Measurements from ENCODE around the gene GALC. TPM values are rescaled to one million over a fixed set of nuclear protein-coding genes. Genes with fewer than 3 reads are reported as not detected.
A peak's percentile ranks its signal among the peaks of the same experiment; 100 is the strongest.

Gene GALC
- total RNA-seq, 2 donors from 2014 or later: 14.9 to 17.7 TPM

- no peak for DNase-seq (ENCODE audit: low spot score in 2 of 2)
- Mint-ChIP-seq H3K36me3 (peaks cover 33 to 63% of the 10 kb centered on the region in 2 donors), H3K27ac (no peak overlapping the region), H3K9me3 (peaks cover 0 to 6% of the 10 kb centered on the region in 2 donors)
- peak in 1 of 2 donors; percentile 45 for ATAC-seq
Measured at GRCh38 chr14:88013750-88014349, 20.9 kb upstream of the GALC start.

- peaks cover 30 to 62% of the 10 kb centered on the region in 2 donors for H3K36me3 Mint-ChIP-seq
- ATAC-seq (no peak), DNase-seq (ENCODE audit: low spot score in 2 of 2) (no peak)
- peaks cover 0 to 6% of the 10 kb centered on the region in 2 donors for H3K9me3 Mint-ChIP-seq
- H3K27ac Mint-ChIP-seq: no peak overlapping the region
Measured at GRCh38 chr14:88012495-88012894, 19.5 kb upstream of the GALC start.

- H3K27ac Mint-ChIP-seq: no peak overlapping the region
- ATAC-seq (no peak), DNase-seq (ENCODE audit: low spot score in 2 of 2) (no peak)
- H3K9me3 Mint-ChIP-seq: no peaks in the 10 kb centered on the region
- peaks cover 21 to 51% of the 10 kb centered on the region in 2 donors for H3K36me3 Mint-ChIP-seq
Measured at GRCh38 chr14:88010331-88010730, 17.3 kb upstream of the GALC start.

GRCh38 chr14:88009486-88009885 is 16.5 kb upstream of the GALC start:
- peaks cover 27 to 51% of the 10 kb centered on the region in 2 donors for H3K36me3 Mint-ChIP-seq
- no peaks in the 10 kb centered on the region for H3K9me3 Mint-ChIP-seq
- ATAC-seq: no peak
- peak overlapping the region in 1 of 2 donors; percentile 55 for H3K27ac Mint-ChIP-seq
- DNase-seq (ENCODE audit: low spot score in 2 of 2): no peak

GRCh38 chr14:88008039-88008742 is 15.2 kb upstream of the GALC start:
- H3K27ac Mint-ChIP-seq: peak overlapping the region; percentile 11 to 94
- DNase-seq (ENCODE audit: low spot score in 2 of 2): no peak
- no peaks in the 10 kb centered on the region for H3K9me3 Mint-ChIP-seq
- H3K36me3 Mint-ChIP-seq: peaks cover 23 to 45% of the 10 kb centered on the region in 2 donors
- ATAC-seq: no peak

DNA sequence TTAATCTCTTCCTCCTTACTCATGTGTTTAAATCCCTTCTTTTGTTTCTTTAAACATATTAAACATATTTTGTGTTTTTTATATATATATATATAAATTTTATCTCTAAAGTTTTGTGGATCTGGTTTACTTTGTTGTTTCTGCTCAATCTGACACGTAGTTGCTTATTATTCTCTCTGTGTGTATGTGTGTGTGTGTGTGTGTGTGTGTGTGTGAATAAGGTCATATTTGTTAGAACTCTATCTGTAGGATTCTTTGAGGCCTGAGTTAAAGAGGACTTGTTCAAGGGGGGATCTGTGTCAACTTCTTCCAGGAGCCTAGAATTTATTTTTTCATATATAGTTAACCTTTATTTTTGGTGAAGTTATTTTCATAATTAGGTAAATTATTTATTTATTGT is 14.6 kb upstream of the GALC start:
- no peak for ATAC-seq
- H3K36me3 Mint-ChIP-seq: peaks cover 23 to 48% of the 10 kb centered on the region in 2 donors
- H3K9me3 Mint-ChIP-seq: no peaks in the 10 kb centered on the region
- peak overlapping the region in 1 of 2 donors; percentile 94 for H3K27ac Mint-ChIP-seq
- no peak for DNase-seq (ENCODE audit: low spot score in 2 of 2)

DNA sequence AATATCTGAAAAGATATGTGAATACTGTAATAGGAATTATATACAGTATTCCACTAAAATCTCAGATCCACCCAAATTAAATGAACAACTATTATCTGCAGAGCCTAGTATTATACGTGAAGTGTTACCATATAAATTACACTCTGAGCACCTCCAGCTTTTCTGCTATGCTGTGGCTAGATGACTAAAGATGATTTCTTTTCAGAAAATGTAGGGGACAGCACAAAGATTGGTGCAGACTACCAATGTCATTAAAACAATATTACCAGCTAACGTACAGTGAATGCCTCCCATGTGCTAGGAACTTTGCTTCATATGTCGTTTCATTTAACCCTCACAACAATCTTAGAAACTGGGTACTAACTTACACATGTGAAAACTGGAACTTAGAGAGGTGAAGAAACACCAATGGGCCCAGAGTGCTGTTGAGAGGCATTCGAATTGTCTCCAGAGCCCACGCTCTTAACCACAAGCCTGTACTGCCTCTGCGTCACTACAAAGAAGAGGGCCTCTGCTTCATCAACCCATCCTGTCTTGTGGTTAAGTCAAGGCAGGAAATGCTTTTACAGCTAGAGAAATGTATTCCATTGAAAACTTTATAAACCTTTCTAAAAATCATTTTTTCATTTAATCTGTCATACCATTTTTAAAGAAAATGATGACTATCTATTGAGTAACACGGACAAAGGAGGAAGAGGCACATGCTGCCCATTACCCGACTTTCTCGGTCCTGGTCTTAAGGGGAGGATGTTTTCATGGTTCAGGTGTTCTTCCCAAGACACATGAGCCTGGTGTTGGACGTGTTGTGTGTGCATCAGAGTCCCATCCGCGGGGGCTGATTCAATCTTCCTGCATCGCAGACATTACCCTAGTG is 13.2 kb upstream of the GALC start:
- Mint-ChIP-seq H3K9me3 (no peaks in the 10 kb centered on the region), H3K36me3 (peaks cover 22 to 50% of the 10 kb centered on the region in 2 donors), H3K27ac (peak overlapping the region; percentile 89 to 94)
- DNase-seq (ENCODE audit: low spot score in 2 of 2) (peak; percentile 57 to 73), ATAC-seq (peak; percentile 97)

- peaks cover 14 to 39% of the 10 kb centered on the region in 2 donors for H3K36me3 Mint-ChIP-seq
- H3K27ac Mint-ChIP-seq: peak within 1 kb of the TSS; percentile 89 to 94
Measured at GRCh38 chr14:88005050-88005481, 12.1 kb upstream of the GALC start, which contains the start of gene GPR65. Gene GPR65, plus strand, starts transcription at chr14:88005135. Its CDS starts 5,713 bp downstream, at chr14:88010848.

DNA sequence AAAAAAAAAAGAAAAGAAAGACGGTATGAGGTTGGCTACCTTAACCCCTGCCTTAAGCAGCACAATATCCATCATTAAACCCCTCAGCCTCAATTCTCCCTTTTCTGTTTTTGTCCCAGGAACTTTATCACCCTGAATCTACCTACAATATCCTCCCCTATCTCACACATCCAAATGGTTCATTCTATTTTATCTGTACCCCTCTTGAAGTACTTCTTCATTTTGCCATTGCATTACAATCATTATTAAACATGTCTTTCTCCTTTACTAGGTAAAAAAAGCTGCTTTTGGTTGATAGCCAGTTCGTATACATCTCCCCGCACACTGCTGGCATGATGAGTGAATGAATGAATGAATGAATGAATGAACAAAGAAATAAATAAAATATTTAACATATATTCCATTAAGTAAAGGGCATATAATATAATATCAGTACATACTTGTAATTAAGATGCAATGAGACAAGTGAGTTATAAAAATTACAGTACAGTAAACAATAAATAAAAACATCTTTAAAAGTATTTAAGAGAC is 11.6 kb upstream of the GALC start:
- no peaks in the 10 kb centered on the region for H3K9me3 Mint-ChIP-seq
- peak overlapping the region in 1 of 2 donors; percentile 94 for H3K27ac Mint-ChIP-seq
- DNase-seq (ENCODE audit: low spot score in 2 of 2): no peak
- ATAC-seq: no peak
- peaks cover 14 to 37% of the 10 kb centered on the region in 2 donors for H3K36me3 Mint-ChIP-seq

More at GRCh38 chr14:88005050-88005481, 12.1 kb upstream of the GALC start, which contains the start of gene GPR65:
- no peaks in the 10 kb centered on the region for H3K9me3 Mint-ChIP-seq
- peak; percentile 41 to 53 for ATAC-seq
- no peak for DNase-seq (ENCODE audit: low spot score in 2 of 2)

DNA sequence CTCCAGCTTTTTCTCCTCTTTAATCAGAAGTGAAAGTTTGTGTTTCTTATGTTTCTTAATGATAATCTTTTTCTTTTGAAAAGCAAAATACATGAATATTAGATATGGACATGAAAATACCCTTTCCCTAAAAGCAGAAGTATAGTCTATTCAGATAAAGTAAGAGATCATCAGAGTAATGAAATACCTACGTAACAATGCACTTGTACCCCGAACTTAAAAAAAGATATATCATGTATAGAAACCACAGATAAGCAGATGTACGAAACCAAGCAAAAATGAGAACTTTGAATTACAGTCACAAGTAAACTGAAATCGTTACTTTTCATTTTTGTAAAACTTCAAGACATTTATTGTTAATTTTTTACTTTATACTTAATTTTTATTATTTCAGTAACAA is 10.4 kb upstream of the GALC start:
- Mint-ChIP-seq H3K9me3 (no peaks in the 10 kb centered on the region), H3K27ac (peak overlapping the region in 1 of 2 donors; percentile 94), H3K36me3 (peaks cover 12 to 28% of the 10 kb centered on the region in 2 donors)
- DNase-seq (ENCODE audit: low spot score in 2 of 2) (no peak), ATAC-seq (no peak)

DNA sequence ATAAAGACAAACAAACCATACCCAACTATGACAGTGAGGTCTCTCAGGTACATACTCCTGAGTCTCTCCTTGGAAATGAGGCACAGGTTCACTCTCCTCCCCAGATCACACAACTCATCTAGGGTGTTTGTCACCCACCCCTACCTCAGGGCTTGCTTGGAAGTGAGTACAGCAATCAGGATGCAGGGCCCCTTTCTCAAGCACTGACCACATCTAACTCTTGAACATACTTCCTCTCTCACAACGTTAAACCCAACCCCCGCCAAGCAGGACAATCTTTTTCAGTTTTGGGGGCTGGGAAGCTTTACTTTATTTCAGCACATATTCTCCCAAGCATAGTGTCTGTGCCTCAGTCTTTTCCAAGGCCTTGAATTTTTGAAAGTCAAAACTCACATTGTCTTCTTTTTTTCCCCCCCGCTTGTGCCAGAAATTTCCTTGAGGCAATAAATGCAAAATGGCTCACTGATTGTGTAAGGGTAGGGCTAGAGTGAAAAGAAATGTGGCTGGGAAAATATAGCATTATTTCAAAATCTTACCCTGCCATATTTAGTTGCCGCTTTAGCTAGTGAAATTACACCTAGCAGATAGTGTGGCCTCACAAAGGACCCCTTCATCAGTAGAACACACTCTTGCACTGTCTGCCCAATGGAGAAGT is 9.6 kb upstream of the GALC start:
- no peaks in the 10 kb centered on the region for H3K9me3 Mint-ChIP-seq
- H3K36me3 Mint-ChIP-seq: peaks cover 6 to 20% of the 10 kb centered on the region in 2 donors
- peak overlapping the region; percentile 40 to 65 for H3K27ac Mint-ChIP-seq
- DNase-seq (ENCODE audit: low spot score in 2 of 2) (no peak), ATAC-seq (no peak)

GRCh38 chr14:87999277-87999676 is 6.3 kb upstream of the GALC start:
- H3K9me3 Mint-ChIP-seq: peaks cover 0 to 4% of the 10 kb centered on the region in 2 donors
- ATAC-seq: no peak
- peaks cover 10 to 12% of the 10 kb centered on the region in 2 donors for H3K36me3 Mint-ChIP-seq
- H3K27ac Mint-ChIP-seq: no peak overlapping the region
- no peak for DNase-seq (ENCODE audit: low spot score in 2 of 2)

DNA sequence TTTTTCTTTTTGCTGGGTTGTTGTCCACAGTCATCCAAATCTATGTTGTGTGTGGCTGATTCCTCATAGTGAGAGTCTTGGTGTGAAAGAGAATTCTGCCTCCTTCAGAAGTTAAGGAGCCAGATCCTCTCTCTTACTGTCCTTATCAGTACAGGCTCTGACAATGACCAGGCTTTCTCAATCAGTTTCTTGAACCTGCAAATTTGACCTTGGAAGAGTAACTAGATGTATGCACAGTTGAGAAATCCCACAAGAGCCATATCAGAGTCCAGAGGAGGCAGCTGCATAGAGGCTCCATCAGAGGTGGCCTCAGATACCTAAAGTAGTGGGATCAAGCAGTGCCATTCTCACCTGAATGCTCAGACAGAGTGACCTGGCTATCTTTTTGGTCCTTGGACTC is 5.5 kb upstream of the GALC start:
- ATAC-seq (peak in 1 of 2 donors; percentile 77), DNase-seq (ENCODE audit: low spot score in 2 of 2) (no peak)
- peaks cover 0 to 4% of the 10 kb centered on the region in 2 donors for H3K9me3 Mint-ChIP-seq
- peaks cover 10 to 12% of the 10 kb centered on the region in 2 donors for H3K36me3 Mint-ChIP-seq
- H3K27ac Mint-ChIP-seq: no peak overlapping the region

DNA sequence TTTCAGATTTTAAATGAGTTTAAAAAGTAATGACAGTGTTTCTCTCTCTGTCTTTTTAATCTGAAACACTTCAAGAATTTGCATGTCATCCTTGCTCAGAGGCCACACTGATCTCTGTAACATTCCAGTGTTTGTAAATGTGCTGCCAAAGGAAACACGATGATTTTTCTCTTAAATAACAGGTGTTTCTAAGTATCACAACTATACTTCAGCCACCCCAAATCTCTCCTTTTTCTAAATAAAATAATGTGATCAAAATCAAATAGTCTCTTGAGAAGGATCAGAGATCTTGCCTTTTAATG is 3.3 kb upstream of the GALC start:
- peaks cover 0 to 4% of the 10 kb centered on the region in 2 donors for H3K9me3 Mint-ChIP-seq
- DNase-seq (ENCODE audit: low spot score in 2 of 2) (no peak), ATAC-seq (no peak)
- peaks cover 6 to 18% of the 10 kb centered on the region in 2 donors for H3K36me3 Mint-ChIP-seq
- H3K27ac Mint-ChIP-seq: peak overlapping the region in 1 of 2 donors; percentile 95

- no peak for DNase-seq (ENCODE audit: low spot score in 2 of 2)
- Mint-ChIP-seq H3K9me3 (peaks cover 0 to 4% of the 10 kb centered on the region in 2 donors), H3K36me3 (peaks cover 6 to 18% of the 10 kb centered on the region in 2 donors), H3K27ac (peak overlapping the region; percentile 5 to 95)
- ATAC-seq: no peak
Measured at GRCh38 chr14:87995500-87996290, 2.7 kb upstream of the GALC start.

All from activated naive CD4-positive, alpha-beta T cell treated with anti-CD3 and anti-CD28 coated beads, Interleukin-2, amount 50 U/mL, for 72 hours (primary cell).